ENCODE data around the gene ESYT3. TPM values are rescaled to one million over a fixed set of nuclear protein-coding genes. Genes with fewer than 3 reads are reported as not detected.

The ESYT3 gene
- total and polyA plus RNA-seq, 2 of the 8 experiments (the other 6 are each of a cell fraction or from before 2014, with no cell fraction given) = 4.4 to 7.3 TPM

DNA sequence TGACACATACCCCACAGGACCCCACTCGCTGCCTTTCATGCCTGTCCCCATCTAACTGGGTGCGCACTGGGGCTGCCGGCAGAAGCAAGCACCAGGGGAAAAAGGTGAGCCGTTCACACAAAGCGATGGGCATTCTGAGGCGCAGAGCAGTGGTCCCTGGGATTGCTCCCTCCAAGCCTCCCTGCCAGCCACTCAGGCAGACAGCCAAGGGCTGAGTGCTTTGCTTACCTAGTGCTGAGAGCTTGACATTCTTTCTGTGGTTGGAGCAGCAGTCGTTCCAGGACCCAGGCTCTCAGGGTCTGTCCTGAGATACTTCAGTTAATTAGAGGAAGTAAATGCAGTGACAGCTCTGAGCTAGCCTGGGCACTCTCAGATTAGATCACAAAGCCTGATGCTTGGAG lies 5.7 kb downstream of the ESYT3 start:
- Histone ChIP-seq H2BK5ac (ENCODE audit: low read depth, low read length) (no peak overlapping the region), H2BK120ac (replicated peaks; ENCODE audit: low read depth, low read length) (no peak overlapping the region), H3K23ac (ENCODE audit: insufficient read length) (no peak overlapping the region), H3K9me3 (ENCODE audit: insufficient read depth in 2 of 2, low read depth in 1 of 2, low read length in 1 of 2) (no peaks in the 10 kb centered on the region), H2BK12ac (ENCODE audit: low read depth, low read length) (no peak overlapping the region), H3K79me2 (ENCODE audit: control insufficient read depth in 1 of 2, insufficient read depth in 2 of 2, low read length in 2 of 2) (no peaks in the 10 kb centered on the region), H3K9ac (replicated peaks in 1 of 4; ENCODE audit: extremely low read depth in 1 of 4, low read depth in 3 of 4, low read length in 3 of 4) (no peak overlapping the region), H3K27ac (ENCODE audit: low read depth, low read length) (no peak overlapping the region), H3K27me3 (replicated peaks in 1 of 4; ENCODE audit: control insufficient read depth in 3 of 4, extremely low read depth in 1 of 4, insufficient read depth in 3 of 4, low read length in 3 of 4) (peaks cover 1 to 19% (median 14%) of the 10 kb centered on the region in 4 experiments), H4K91ac (replicated peaks; ENCODE audit: insufficient read length, low read length) (no peak overlapping the region), H2AFZ (ENCODE audit: low read length) (no peak overlapping the region), H3K4me2 (ENCODE audit: insufficient read depth in 1 of 2, low read depth in 2 of 2, low read length in 2 of 2) (no peak overlapping the region), H3K14ac (ENCODE audit: insufficient read length) (no peak overlapping the region), H2AK5ac (ENCODE audit: low read depth, low read length) (no peak overlapping the region), H4K20me1 (replicated peaks in 1 of 2; ENCODE audit: control insufficient read depth in 1 of 2, insufficient read depth in 2 of 2, low read length in 2 of 2) (peaks cover 0 to 2% of the 10 kb centered on the region in 2 experiments), H3K18ac (ENCODE audit: extremely low read depth, low read length) (no peak overlapping the region), H4K5ac (ENCODE audit: insufficient read length, low read depth, low read length) (no peak overlapping the region), H3K4me1 (replicated peaks in 1 of 4; ENCODE audit: control insufficient read depth in 3 of 4, insufficient read depth in 4 of 4, low read length in 3 of 4) (peaks cover 3 to 12% (median 5%) of the 10 kb centered on the region in 4 experiments), H3K79me1 (ENCODE audit: low read depth, low read length) (peaks cover 3% of the 10 kb centered on the region; the same call in 1 of the 2 replicates), H3K4me3 (ENCODE audit: extremely low read depth in 1 of 4, insufficient read depth in 2 of 4, low read depth in 3 of 4, low read length in 4 of 4) (no peak overlapping the region), H4K8ac (ENCODE audit: extremely low read depth, insufficient read depth, low read length) (no peak overlapping the region), H3K4ac (replicated peaks; ENCODE audit: insufficient read length, low read depth, low read length) (no peak overlapping the region), H3K23me2 (ENCODE audit: low read depth, low read length) (peaks cover 1% of the 10 kb centered on the region; the same call in 1 of the 2 replicates), H3K56ac (replicated peaks; ENCODE audit: insufficient read length, low read depth, low read length) (no peak overlapping the region), H2BK15ac (ENCODE audit: low read length) (no peak overlapping the region), H3K36me3 (ENCODE audit: control insufficient read depth in 2 of 4, insufficient read depth in 4 of 4, low read length in 3 of 4) (no peaks in the 10 kb centered on the region), H2BK20ac (ENCODE audit: low read length) (no peak overlapping the region)
- no peak for FAIRE-seq
- ChIA-PET POLR2A (ENCODE audit: partially characterized antibody) (no interaction called here), CTCF (ENCODE audit: partially characterized antibody) (interaction anchor here (0.6 to 5.7 kb wide), 3 partner anchors 10 to 22 kb away, joined by 3 to 31 read pairs (median 3); no protein-coding TSS in a partner anchor)
- TF ChIP-seq PHF8 (conservative IDR thresholded peaks at IDR 0.05; ENCODE audit: low read depth, low read length) (no peak), SP2 (IDR thresholded peaks at IDR 0.05; ENCODE audit: low read length) (no peak), FOSL1 (IDR thresholded peaks at IDR 0.05; ENCODE audit: insufficient read depth, low read depth, low read length) (no peak)
- TF ChIP-seq, protein P1, sequence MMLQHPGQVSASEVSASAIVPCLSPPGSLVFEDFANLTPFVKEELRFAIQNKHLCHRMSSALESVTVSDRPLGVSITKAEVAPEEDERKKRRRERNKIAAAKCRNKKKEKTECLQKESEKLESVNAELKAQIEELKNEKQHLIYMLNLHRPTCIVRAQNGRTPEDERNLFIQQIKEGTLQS (IDR thresholded peaks at IDR 0.05; ENCODE audit: insufficient read depth, low read depth, low read length) = no peak
- DNase-seq (ENCODE audit: low read depth in 1 of 2, low spot score in 2 of 2) = no peak
- 85% methylated on average over 7 of the region's 7 CpGs; no CpG with 5 or more reads in 1 of the 2 experiments for WGBS, 2 experiments (ENCODE audit: extremely low coverage in 1 of 2, insufficient coverage in 1 of 2, insufficient read length in 1 of 2, insufficient replicate concordance in 2 of 2, low coverage in 1 of 2, low lambda C conversion rate in 2 of 2, missing lambda C conversion rate in 1 of 2)

Measured in H1 (cell line).